Stimulated activated CD4-positive, alpha-beta T cell treated with anti-CD3 and anti-CD28 coated beads, TNF-alpha, amount 100 ng/mL, for 24 hours (primary cell): Measurements from ENCODE around the gene DCLK1.
"Not testable (repeated sequence)": the region's sequence is repeated elsewhere in the genome, so short reads cannot be mapped to it uniquely, and the experiment has no call there.

Experiments used
- DNase-seq, 3 experiments: peaks; one replicate each; pipeline ENCODE4 v3.0.0-alpha.2; 2020; ENCODE audit warnings: low read depth in 3 of 3

DCLK1 gene

DNA sequence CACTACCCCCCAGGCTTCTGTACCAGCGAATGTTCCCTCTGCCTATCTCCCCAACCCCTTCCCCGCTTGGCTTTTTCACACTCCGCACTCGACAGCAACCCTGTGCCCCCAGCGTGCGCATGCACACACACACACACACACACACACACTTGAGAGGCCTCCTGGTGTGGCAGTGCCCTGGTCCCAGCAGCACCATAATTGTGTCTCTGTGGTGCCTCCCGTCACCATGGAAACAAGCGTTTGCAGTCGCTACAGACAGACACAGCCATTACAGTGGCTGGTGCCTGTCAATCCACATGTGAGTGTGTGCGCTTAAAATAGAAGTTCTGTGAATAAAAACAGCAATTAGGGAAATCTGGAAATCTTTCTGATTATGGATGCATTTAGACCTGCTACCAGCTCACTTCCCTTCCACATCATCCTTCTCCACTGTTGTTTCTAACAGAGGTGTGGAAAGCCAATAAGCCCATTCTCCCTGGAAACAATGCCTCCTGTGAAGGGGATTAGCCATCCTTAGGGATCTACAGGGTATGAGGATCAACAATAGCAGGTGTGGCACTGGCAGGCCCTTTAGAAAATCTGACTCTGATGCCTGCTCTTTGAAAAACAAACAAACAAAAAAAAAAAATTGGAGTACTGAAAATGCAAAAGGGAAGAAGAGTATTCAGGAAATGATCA is 146.3 kb downstream of the DCLK1 start:
- no peak for DNase-seq

DNA sequence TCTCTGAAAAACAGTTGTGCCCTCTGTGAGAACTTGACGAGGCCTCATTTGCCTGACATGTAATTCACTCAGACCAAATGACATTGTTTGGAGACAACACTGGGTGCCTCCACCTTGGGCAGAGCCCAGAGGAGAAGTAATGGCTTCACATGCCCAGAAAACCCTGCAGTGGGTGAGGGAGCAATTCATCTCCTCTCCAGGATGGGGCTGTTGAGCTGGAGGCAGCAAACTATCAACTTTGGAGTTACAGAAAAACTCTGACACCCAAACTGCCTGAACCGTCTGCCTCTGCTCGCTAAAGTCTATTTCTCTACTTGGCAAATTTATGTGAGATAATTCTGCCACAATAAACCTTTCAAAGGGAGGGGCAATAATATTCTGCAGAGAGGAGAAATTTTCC is 146.9 kb downstream of the DCLK1 start:
- no peak for DNase-seq

DNA sequence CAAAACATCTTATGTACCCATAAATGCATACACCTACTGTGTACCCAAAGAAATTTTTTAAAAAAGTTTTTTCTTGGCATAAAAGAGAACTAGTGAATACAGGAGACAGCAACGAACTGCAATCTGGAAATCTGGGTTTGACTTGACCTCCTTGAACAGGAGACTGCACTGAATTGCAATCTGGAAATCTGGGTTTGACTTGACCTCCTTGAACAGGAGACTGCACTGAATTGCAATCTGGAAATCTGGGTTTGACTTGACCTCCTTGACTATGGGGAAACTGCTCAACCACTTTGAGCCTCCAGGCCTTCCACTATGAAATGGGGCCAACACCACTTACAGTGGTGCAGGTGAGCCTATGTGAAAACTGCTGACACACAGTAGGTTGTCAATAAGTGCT is 147.5 kb downstream of the DCLK1 start:
- not testable (repeated sequence) for DNase-seq

DNA sequence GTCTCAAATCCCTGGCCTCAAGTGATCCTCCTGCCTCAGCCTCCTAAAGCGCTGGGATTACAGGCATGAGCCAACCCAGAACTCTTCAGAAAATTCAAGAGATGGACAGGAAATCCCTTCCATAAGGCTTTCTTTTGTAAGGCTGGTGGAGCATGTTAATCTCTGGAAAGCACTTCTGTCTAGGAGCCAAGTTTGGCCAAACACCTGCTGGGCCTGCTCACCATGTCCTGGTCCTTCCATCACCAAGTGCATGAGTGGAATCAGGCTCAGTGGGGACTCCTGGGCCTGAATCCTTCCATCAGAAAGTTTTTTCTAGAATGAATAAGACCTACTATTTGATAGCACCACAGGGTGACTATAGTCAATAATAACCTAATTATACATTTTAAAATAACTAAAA is 148.0 kb downstream of the DCLK1 start:
- no peak for DNase-seq

DNA sequence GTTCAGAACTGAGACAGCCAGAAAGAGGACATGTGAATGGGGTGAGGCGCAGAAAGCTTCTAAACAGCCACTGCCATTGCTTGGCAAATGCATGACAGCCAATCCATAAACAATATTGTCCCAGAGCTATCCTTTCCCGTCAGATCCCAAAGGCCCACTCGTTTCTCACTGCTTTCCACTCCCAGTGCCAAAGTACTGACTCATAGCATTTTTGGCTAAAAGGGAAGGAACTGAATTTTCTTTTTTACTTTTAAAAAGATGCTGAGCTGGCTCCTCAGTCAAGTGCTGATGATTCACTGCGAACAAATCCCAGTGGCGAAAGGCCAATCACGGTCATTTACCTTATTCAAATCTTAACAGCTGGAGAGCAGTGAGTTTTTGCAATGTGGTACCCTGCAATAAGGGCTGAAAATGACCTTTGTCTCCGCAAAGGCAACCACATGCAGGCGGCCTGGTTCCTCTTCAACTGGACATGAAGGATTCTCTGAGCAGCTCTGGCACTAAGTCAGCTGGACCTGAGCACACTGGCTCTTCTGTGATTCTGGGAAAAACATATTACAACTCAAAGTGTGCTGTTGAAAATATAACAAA is 151.7 kb downstream of the DCLK1 start:
- DNase-seq = no peak

GRCh38 chr13:35978607-35979316 is 152.4 kb downstream of the DCLK1 start:
- DNase-seq = peak in 1 of 3 experiments; percentile 1

GRCh38 chr13:35977060-35977459 is 154.1 kb downstream of the DCLK1 start:
- no peak for DNase-seq

DNA sequence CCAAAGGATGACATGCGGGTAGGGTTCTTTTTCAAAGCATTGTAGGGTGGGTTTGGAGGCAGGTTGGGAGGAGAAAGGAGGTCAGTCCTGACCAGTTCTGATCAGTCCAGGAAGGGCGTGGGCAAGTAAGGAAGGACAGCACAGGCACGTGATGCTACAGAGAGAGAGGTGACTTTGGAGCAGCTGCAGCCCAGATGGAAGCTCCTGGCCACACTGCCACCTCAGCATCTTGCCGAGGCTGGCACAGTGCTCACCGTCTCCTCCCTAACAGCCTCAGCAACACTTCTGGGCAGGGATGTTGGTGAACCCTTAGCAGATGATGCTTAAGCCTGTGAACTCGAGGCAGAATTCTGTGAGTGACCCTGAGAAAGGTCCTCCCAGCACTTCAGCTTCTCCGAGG is 155.1 kb downstream of the DCLK1 start:
- no peak for DNase-seq

- not testable (repeated sequence) for DNase-seq
Measured at GRCh38 chr13:35966951-35967350, 164.2 kb downstream of the DCLK1 start.

DNA sequence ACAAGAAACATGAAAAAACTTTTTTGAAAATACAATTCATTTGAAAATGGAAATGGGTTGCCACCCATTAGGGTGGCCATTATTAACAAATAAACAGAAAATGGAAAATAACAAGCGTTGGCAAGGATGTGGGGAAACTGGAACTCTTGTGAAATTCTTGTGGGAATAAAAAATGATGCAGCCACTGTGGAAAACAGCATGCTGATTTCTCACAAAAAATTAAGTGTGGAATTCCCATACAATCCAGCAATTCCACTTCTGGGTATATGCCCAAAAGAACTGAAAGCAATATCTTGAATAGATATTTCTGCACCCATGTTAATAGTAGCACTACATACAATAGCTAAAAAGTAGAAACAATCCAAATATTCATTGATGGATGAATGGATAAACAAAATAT is 165.2 kb downstream of the DCLK1 start:
- no peak for DNase-seq

DNA sequence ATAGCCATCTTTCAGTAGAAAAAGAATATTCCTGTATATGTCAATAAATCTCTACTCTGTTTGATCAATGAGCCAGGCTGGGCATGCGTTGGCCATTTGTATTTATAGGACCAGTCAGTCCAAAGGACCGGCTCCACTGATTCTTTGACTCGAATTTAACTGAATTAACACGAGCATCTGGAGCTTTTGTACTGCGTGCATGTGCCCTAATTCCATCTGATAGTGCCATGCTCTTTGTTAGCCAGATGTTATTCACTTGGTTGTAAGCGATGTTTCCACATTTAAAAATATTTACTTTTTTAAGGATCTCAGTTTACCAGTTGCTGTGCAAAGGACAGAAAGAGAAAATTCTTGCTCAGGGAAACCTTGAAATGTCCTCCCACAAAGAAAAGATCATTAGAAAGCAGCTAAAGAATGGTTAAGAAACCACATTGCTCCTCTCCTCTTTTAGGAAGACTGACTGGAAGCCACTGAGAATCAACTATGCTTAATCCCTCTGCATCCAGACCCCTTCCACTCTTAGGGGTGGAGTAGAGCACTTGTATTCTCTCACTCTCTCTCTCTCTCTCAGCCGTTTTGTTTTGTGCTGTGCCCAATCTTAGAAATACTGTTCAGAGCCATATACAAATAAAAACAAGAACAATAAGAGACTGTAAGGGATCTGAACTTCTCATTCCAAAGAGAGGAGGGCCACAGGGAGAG is 165.8 kb downstream of the DCLK1 start:
- no peak for DNase-seq

DNA sequence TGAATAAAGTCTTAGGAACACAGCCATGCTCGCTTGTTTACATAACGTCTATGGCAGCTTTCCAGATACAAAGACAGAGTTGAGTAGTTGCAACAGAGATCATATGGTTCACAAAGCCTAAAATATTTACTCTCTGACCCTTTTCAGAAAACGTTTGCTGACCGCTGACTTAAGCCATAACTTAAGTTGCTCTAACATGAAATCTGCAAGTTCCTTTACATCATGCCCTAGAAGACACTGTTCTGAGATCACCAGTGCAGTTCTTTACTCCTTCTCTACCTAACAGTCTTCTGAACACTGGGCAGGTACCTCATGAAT is 166.4 kb downstream of the DCLK1 start:
- no peak for DNase-seq

- no peak for DNase-seq
Measured at GRCh38 chr13:35964011-35964862, 166.9 kb downstream of the DCLK1 start.

DNA sequence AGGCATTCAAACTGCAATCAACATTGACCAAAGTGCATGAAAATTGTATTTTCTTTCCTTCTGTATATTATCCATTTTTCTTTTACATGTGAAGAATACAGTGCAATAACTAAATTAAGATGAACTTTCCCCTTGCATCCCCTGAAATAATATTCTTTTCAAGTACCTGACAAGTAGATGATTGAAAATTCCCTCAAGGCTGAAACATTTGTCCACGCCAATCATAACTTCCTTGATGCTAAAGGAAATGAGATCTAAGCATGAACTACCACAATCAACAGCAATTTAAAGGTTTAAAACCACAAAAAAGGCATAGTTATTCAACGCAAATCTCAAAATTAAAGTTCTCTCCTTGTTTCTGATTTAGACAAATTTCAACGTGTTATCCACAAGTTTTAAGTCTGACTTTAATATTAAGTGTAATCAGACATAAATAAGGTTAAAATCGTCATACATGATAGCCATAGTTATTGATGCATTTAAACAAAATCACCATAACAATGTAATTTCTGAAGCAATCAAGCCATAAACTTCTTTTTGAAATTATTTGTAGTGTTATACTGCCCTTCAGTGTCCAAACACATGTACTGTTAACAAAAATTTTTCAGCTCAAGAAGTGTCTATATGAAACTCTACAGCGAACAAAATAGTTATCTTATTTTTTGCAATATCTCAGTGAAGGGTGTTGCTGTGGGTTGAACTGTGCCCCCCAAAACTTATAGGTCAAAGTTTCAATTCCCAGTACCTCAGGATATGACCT is 169.5 kb downstream of the DCLK1 start:
- DNase-seq = no peak

DNA sequence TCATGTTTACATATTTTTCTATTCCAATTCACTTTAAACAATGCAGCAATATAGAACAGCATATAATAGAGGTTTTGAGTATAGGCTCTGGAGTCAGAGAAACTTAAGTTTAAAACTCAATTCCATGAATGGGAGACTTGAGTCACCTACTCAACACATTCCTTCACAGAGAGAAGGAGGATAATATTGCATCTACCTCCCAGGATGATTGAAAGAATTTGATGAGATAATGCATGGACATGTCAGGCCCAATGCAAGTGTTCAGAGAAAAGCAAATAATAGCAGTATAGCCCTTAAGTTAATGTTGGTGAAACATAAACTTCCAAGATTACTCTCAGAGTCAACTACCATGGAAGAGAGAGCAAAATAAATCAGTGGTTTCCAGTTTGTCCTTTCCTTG is 170.2 kb downstream of the DCLK1 start:
- DNase-seq = no peak

- DNase-seq = no peak
Measured at GRCh38 chr13:35957996-35958395, 173.2 kb downstream of the DCLK1 start.

GRCh38 chr13:35957241-35957731 is 173.9 kb downstream of the DCLK1 start:
- no peak for DNase-seq

- no peak for DNase-seq
Measured at GRCh38 chr13:35956074-35956473, 175.1 kb downstream of the DCLK1 start.

DNA sequence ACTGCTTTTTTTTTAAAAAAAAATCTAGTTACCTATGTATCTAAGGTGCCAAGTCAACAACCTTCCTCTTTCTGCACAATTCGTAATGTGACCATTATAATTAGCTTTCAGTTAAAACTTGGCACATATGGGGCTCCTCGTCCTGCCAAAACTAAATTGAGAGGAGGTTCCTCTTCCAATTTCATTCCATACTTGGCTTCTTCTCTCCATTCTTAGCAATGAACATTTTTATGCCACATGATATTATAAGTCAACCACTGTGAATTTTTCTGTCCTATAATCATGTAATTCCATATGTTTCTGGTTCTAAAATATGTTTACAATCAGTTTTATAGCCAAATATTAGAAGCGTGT is 177.0 kb downstream of the DCLK1 start:
- DNase-seq = no peak

DNA sequence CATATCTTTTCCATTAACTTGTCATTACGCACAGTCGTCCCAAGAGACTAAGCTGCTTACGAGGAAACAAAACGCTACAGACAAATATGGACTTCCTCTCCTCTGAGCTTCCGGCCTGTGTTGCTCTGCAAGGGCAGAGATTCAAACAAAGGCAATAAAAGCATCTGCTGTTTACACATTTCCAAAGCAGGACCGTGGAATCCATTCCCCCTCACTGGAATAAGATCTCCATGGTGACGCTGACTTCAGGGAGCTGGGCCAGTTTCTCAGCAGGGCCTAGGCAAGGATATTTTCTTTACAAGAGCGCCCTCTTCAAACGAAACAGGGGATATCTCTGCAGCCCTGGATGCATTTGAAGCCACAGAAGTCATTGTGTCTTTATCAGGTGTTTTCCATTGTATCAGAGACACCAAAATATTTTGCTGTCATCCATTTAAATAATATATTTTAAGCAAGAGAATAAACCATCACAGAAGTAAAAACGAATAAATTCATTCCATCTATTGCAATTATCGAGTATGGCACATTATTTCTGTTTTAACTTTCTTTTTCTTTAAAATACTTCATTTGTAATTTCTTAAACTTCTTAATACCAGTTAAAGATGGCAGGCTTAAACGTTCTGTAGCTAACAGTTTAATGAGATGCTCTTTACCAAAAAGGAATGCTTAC is 177.5 kb downstream of the DCLK1 start:
- DNase-seq = no peak
